ENCODE measurements around the gene MACO1. TPM values are rescaled to one million over a fixed set of nuclear protein-coding genes. Genes with fewer than 3 reads are reported as not detected.

Gene MACO1
- total and polyA plus RNA-seq, 10 of the 15 experiments (the other 5 are each of a cell fraction or from before 2014, with no cell fraction given), result 3.2 to 19.8 (median 10.3) TPM

- H3K27ac ChIP-seq (ENCODE audit: control insufficient read depth, insufficient read depth), result no peak overlapping the region
- no peaks in the 10 kb centered on the region for H3K79me2 ChIP-seq (ENCODE audit: control insufficient read depth, insufficient read depth, low read length)
- CTCF ChIA-PET, result interaction anchor here (0.8 to 6.4 kb wide), 7 partner anchors 12 to 310 kb away, joined by 3 to 61 read pairs (median 8); no protein-coding TSS in a partner anchor
- no TSS peak for BruUV-seq (replicated peaks)
- peak; percentile 23 for FAIRE-seq
- H3K9me3 ChIP-seq (replicated peaks; ENCODE audit: control insufficient read depth, insufficient read depth, low read length), result no peaks in the 10 kb centered on the region
- intact Hi-C loops (cut with micrococcal nuclease; ENCODE audit: unreplicated experiment), result loop anchor here (1.0 to 5.0 kb wide), 2 partner anchors 294 to 308 kb away; no protein-coding TSS in a partner anchor
- TF ChIP-seq PAX5 (IDR thresholded peaks at IDR 0.05; ENCODE audit: borderline replicate concordance, low read depth, low read length), result no peak
- no peak for TF ChIP-seq MYC (IDR thresholded peaks at IDR 0.05; ENCODE audit: insufficient read depth, insufficient read length, insufficient replicate concordance, low read length, severe bottlenecking)
- no peak for TF ChIP-seq IKZF2 (IDR thresholded peaks at IDR 0.05)
- RAD21 ChIA-PET (ENCODE audit: unreplicated experiment), result interaction anchor here (1.3 to 1.4 kb wide), 2 partner anchors 16 to 291 kb away, joined by 4 read pairs; no protein-coding TSS in a partner anchor
- no peak overlapping the region for H2AFZ ChIP-seq (ENCODE audit: control insufficient read depth, low read depth, low read length)
- ATAC-seq, result no peak
- in situ Hi-C loops (cut with MboI), result no loop called here
- SMC1A ChIA-PET (ENCODE audit: uncharacterized antibody, unreplicated experiment), result interaction anchor here (0.7 to 4.9 kb wide), 4 partner anchors 12 to 524 kb away, joined by 3 to 24 read pairs (median 4); no protein-coding TSS in a partner anchor
- H3K27me3 ChIP-seq (replicated peaks in 1 of 2; ENCODE audit: control insufficient read depth in 2 of 2, insufficient read depth in 2 of 2, low read length in 1 of 2), result no peaks in the 10 kb centered on the region
- POLR2A ChIA-PET, result no interaction called here
- no peak overlapping the region for H3K9ac ChIP-seq (ENCODE audit: control insufficient read depth, insufficient read depth, low read length)
- H3K36me3 ChIP-seq (ENCODE audit: control insufficient read depth in 2 of 2, insufficient read depth in 2 of 2, low read length in 1 of 2), result peaks cover 4% of the 10 kb centered on the region in 2 experiments; a peak in 3 of 4 replicates
- WGBS (ENCODE audit: insufficient coverage, insufficient replicate concordance, low lambda C conversion rate, missing lambda C conversion rate), result 72% methylated on average over 4 of the region's 4 CpGs
- no peak overlapping the region for H3K4me3 ChIP-seq
- no peaks in the 10 kb centered on the region for H3K4me1 ChIP-seq (ENCODE audit: control insufficient read depth, insufficient read depth, low read length)
- no peak overlapping the region for H3K4me2 ChIP-seq (ENCODE audit: control insufficient read depth, insufficient read depth)
- no peak for DNase-seq (ENCODE audit: low read depth, low spot score)
- H4K20me1 ChIP-seq (ENCODE audit: control insufficient read depth, insufficient read depth), result no peaks in the 10 kb centered on the region
Observed at GRCh38 chr1:25502957-25503356, 72.3 kb downstream of the MACO1 start.

- no peaks in the 10 kb centered on the region for H3K79me2 ChIP-seq (ENCODE audit: control insufficient read depth, insufficient read depth, low read length)
- ChIA-PET CTCF (interaction anchor here (0.6 to 6.4 kb wide), 15 partner anchors 12 to 308 kb away, joined by 3 to 61 read pairs (median 4); no protein-coding TSS in a partner anchor), POLR2A (interaction anchor here (0.6 kb wide), 1 partner anchor 318 kb away, joined by 3 read pairs; no protein-coding TSS in a partner anchor), SMC1A (ENCODE audit: uncharacterized antibody, unreplicated experiment) (interaction anchor here (0.6 to 4.9 kb wide), 10 partner anchors 13 to 306 kb away, joined by 3 to 24 read pairs (median 4); no protein-coding TSS in a partner anchor), RAD21 (ENCODE audit: unreplicated experiment) (interaction anchor here (0.6 to 1.4 kb wide), 5 partner anchors 36 to 597 kb away, joined by 3 to 4 read pairs (median 3); no protein-coding TSS in a partner anchor)
- H3K36me3 ChIP-seq (ENCODE audit: control insufficient read depth in 2 of 2, insufficient read depth in 2 of 2, low read length in 1 of 2), result peaks cover 2 to 4% of the 10 kb centered on the region in 2 experiments; a peak in 3 of 4 replicates
- H3K9ac ChIP-seq (ENCODE audit: control insufficient read depth, insufficient read depth, low read length), result no peak overlapping the region
- FAIRE-seq, result no peak
- H3K4me1 ChIP-seq (ENCODE audit: control insufficient read depth, insufficient read depth, low read length), result no peaks in the 10 kb centered on the region
- peak; percentile 98 for ATAC-seq
- BruUV-seq (replicated peaks), result no TSS peak
- H4K20me1 ChIP-seq (ENCODE audit: control insufficient read depth, insufficient read depth), result no peaks in the 10 kb centered on the region
- H2AFZ ChIP-seq (ENCODE audit: control insufficient read depth, low read depth, low read length), result no peak overlapping the region
- H3K4me3 ChIP-seq, result no peak overlapping the region
- in situ Hi-C loops (cut with MboI) (no loop called here), intact Hi-C loops (cut with micrococcal nuclease; ENCODE audit: unreplicated experiment) (loop anchor here (1.0 to 5.0 kb wide), 2 partner anchors 294 to 308 kb away; no protein-coding TSS in a partner anchor)
- WGBS (ENCODE audit: insufficient coverage, insufficient replicate concordance, low lambda C conversion rate, missing lambda C conversion rate), result 72% methylated on average over 11 of the region's 12 CpGs
- H3K9me3 ChIP-seq (replicated peaks; ENCODE audit: control insufficient read depth, insufficient read depth, low read length), result no peaks in the 10 kb centered on the region
- no peak overlapping the region for H3K4me2 ChIP-seq (ENCODE audit: control insufficient read depth, insufficient read depth)
- DNase-seq (ENCODE audit: low read depth, low spot score), result no peak
- H3K27me3 ChIP-seq (replicated peaks in 1 of 2; ENCODE audit: control insufficient read depth in 2 of 2, insufficient read depth in 2 of 2, low read length in 1 of 2), result no peaks in the 10 kb centered on the region
- H3K27ac ChIP-seq (ENCODE audit: control insufficient read depth, insufficient read depth), result no peak overlapping the region
- TF ChIP-seq MAX (IDR thresholded peaks at IDR 0.05; ENCODE audit: low read depth, low read length), result no peak
- no peak for TF ChIP-seq SUPT20H (IDR thresholded peaks at IDR 0.05; ENCODE audit: borderline replicate concordance, control insufficient read depth, low read depth, low read length)
- peak; percentile 56 to 72 (median 71) for TF ChIP-seq CTCF (IDR thresholded peaks at IDR 0.05 in 2 of 3, conservative IDR thresholded peaks at IDR 0.05 in 1 of 3; ENCODE audit: control insufficient read depth in 2 of 3, extremely low read depth in 1 of 3, insufficient read depth in 1 of 3, low read depth in 3 of 3, low read length in 3 of 3)
- no peak for TF ChIP-seq RELB (IDR thresholded peaks at IDR 0.05; ENCODE audit: low read depth)
- TF ChIP-seq SMC3 (IDR thresholded peaks at IDR 0.05; ENCODE audit: borderline replicate concordance, low read length), result peak; percentile 77
- 0 out of 4 replicates have a peak, but pooled peaks of 1 of the 2 experiments have one; percentile 8 for TF ChIP-seq BHLHE40 (IDR thresholded peaks at IDR 0.05; ENCODE audit: borderline replicate concordance in 1 of 2, low read depth in 2 of 2, low read length in 1 of 2)
Observed at GRCh38 chr1:25503551-25504426, 73.1 kb downstream of the MACO1 start.
